ENCODE data around the gene KATNAL2.
"Not testable (repeated sequence)": the region's sequence is repeated elsewhere in the genome, so short reads cannot be mapped to it uniquely, and the experiment has no call there.

Gene KATNAL2

GRCh38 chr18:47022821-47023220 is 105.4 kb downstream of the KATNAL2 start:
- not testable (repeated sequence) for H3K4me3 ChIP-seq (ENCODE audit: low read depth, low read length); H3K9me3 ChIP-seq (ENCODE audit: control insufficient read depth, insufficient read depth, low read length); H3K9ac ChIP-seq (ENCODE audit: low read depth, low read length); H3K27me3 ChIP-seq (ENCODE audit: control insufficient read depth, insufficient read depth, low read length); H3K36me3 ChIP-seq (ENCODE audit: control insufficient read depth, insufficient read depth, low read length); H3K4me1 ChIP-seq (ENCODE audit: control insufficient read depth, insufficient read depth, low read length)

DNA sequence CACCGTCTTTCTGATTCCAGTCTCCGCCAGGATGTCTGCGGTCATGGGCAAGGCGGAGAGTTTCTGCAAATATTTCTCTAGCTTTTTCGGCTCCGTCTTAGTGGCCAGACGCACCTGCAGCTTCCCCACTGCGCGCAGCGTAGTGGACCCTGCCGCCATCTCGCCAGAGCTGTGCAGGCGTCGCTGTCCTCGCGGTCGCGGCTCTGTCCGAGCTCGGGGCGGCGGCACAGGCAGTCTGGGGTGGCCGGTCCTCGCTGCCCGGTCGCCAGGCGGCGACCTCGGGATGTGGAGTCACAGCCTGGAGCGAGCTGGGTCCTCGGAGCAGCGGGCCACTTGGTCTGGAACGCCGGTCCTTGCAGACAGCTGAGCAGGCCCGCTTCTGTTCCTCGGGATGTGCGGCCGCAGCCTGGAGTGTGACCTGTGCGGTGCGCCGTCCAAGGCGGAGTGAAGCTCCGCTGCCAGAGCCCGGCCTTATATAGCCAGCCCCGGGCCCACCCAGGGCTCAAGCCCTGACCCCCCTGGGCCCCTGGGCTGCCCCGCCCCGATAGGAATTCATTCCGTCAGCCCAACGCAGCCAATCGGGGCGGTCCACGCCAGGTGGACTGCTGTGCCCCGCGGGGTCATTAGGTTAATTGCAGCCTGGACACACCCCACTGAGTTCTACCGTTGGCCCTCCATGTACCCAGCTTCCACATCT is 106.5 kb downstream of the KATNAL2 start:
- H3K27me3 ChIP-seq (ENCODE audit: control insufficient read depth, insufficient read depth, low read length); H3K4me3 ChIP-seq (ENCODE audit: low read depth, low read length); H3K36me3 ChIP-seq (ENCODE audit: control insufficient read depth, insufficient read depth, low read length): not testable (repeated sequence)

DNA sequence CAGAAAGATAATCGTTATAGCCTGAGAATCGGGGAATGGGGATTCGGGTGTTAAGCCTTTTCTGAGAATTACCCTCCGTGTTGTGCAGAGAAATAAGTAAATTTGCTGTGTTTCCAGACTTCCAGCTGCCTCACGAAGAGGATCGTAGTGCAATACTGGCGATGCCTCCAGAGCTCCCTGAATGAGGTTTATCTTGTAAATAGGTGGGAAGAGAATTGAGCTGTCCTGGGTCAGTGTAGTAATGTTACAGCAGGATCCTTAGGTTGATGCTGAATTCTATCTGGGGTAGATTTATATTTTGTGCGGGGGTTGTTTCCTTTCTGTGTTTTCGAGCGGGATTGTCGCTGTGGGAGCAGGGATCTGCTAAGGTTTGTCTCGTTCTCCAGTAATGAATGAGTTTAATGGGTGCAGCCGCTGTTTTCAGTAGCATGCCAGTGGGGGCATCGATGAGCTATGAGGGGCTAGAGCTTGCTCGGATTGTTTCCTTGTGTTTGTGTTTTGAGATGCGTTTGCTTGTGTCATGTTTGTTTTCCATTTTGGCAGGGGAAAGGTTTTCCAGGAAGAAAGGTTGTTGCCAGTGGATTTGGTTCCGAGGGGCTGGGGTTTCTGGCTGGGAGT is 108.3 kb downstream of the KATNAL2 start:
- H3K4me1 ChIP-seq (ENCODE audit: control insufficient read depth, insufficient read depth, low read length); H3K9ac ChIP-seq (ENCODE audit: low read depth, low read length); H3K27me3 ChIP-seq (ENCODE audit: control insufficient read depth, insufficient read depth, low read length); H3K4me3 ChIP-seq (ENCODE audit: low read depth, low read length); H3K9me3 ChIP-seq (ENCODE audit: control insufficient read depth, insufficient read depth, low read length); H3K36me3 ChIP-seq (ENCODE audit: control insufficient read depth, insufficient read depth, low read length): not testable (repeated sequence)

More for the DNA sequence above, 106.5 kb downstream of the KATNAL2 start:
- not testable (repeated sequence) for H3K4me1 ChIP-seq (ENCODE audit: control insufficient read depth, insufficient read depth, low read length); H3K9me3 ChIP-seq (ENCODE audit: control insufficient read depth, insufficient read depth, low read length); H3K9ac ChIP-seq (ENCODE audit: low read depth, low read length)

GRCh38 chr18:47028738-47029137 is 111.3 kb downstream of the KATNAL2 start:
- not testable (repeated sequence) for H3K4me3 ChIP-seq (ENCODE audit: low read depth, low read length); H3K36me3 ChIP-seq (ENCODE audit: control insufficient read depth, insufficient read depth, low read length); H3K4me1 ChIP-seq (ENCODE audit: control insufficient read depth, insufficient read depth, low read length); H3K9me3 ChIP-seq (ENCODE audit: control insufficient read depth, insufficient read depth, low read length); H3K27me3 ChIP-seq (ENCODE audit: control insufficient read depth, insufficient read depth, low read length); H3K9ac ChIP-seq (ENCODE audit: low read depth, low read length)

GRCh38 chr18:47029684-47030353 is 112.4 kb downstream of the KATNAL2 start:
- not testable (repeated sequence) for H3K36me3 ChIP-seq (ENCODE audit: control insufficient read depth, insufficient read depth, low read length); H3K4me3 ChIP-seq (ENCODE audit: low read depth, low read length); H3K9ac ChIP-seq (ENCODE audit: low read depth, low read length); H3K27me3 ChIP-seq (ENCODE audit: control insufficient read depth, insufficient read depth, low read length); H3K4me1 ChIP-seq (ENCODE audit: control insufficient read depth, insufficient read depth, low read length); H3K9me3 ChIP-seq (ENCODE audit: control insufficient read depth, insufficient read depth, low read length)

DNA sequence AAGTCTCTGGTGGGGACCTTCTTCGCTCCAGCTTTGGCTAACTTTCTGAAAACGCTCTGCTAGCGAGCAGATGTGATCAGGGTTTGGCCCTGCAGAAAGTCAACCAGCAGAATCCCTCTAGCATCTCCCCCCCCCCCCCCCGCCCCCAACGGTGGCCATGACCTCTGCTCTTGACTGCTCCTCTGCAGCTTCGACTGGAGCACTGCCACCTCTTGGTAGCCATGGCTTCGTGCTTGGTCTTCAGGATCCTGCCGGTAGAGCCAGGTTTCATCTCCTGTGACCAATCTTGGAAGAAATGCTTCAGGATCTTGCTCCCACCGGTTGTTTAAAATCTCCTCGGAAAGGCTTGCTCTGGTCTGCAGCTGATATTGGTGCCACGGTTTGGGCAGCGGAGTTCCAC is 113.5 kb downstream of the KATNAL2 start:
- not testable (repeated sequence) for H3K27me3 ChIP-seq (ENCODE audit: control insufficient read depth, insufficient read depth, low read length); H3K9ac ChIP-seq (ENCODE audit: low read depth, low read length); H3K4me3 ChIP-seq (ENCODE audit: low read depth, low read length)

GRCh38 chr18:47032945-47033344 is 115.5 kb downstream of the KATNAL2 start:
- H3K27me3 ChIP-seq (ENCODE audit: control insufficient read depth, insufficient read depth, low read length): no peaks in the 10 kb centered on the region
- no peaks in the 10 kb centered on the region for H3K4me1 ChIP-seq (ENCODE audit: control insufficient read depth, insufficient read depth, low read length)
- no peaks in the 10 kb centered on the region for H3K9me3 ChIP-seq (ENCODE audit: control insufficient read depth, insufficient read depth, low read length)
- no peak overlapping the region for H3K9ac ChIP-seq (ENCODE audit: low read depth, low read length)
- no peaks in the 10 kb centered on the region for H3K36me3 ChIP-seq (ENCODE audit: control insufficient read depth, insufficient read depth, low read length)
- H3K4me3 ChIP-seq (ENCODE audit: low read depth, low read length): no peak overlapping the region

More for the DNA sequence above, 113.5 kb downstream of the KATNAL2 start:
- H3K9me3 ChIP-seq (ENCODE audit: control insufficient read depth, insufficient read depth, low read length); H3K4me1 ChIP-seq (ENCODE audit: control insufficient read depth, insufficient read depth, low read length); H3K36me3 ChIP-seq (ENCODE audit: control insufficient read depth, insufficient read depth, low read length): not testable (repeated sequence)

- H3K4me1 ChIP-seq (ENCODE audit: control insufficient read depth, insufficient read depth, low read length); H3K4me3 ChIP-seq (ENCODE audit: low read depth, low read length); H3K27me3 ChIP-seq (ENCODE audit: control insufficient read depth, insufficient read depth, low read length); H3K9me3 ChIP-seq (ENCODE audit: control insufficient read depth, insufficient read depth, low read length); H3K36me3 ChIP-seq (ENCODE audit: control insufficient read depth, insufficient read depth, low read length); H3K9ac ChIP-seq (ENCODE audit: low read depth, low read length): not testable (repeated sequence)
Observed at GRCh38 chr18:47034591-47034990, 117.2 kb downstream of the KATNAL2 start.

- Histone ChIP-seq H3K27me3 (ENCODE audit: control insufficient read depth, insufficient read depth, low read length) (no peaks in the 10 kb centered on the region), H3K9ac (ENCODE audit: low read depth, low read length) (no peak within 1 kb of the TSS), H3K4me1 (ENCODE audit: control insufficient read depth, insufficient read depth, low read length) (no peaks in the 10 kb centered on the region), H3K9me3 (ENCODE audit: control insufficient read depth, insufficient read depth, low read length) (no peaks in the 10 kb centered on the region), H3K4me3 (ENCODE audit: low read depth, low read length) (no peak within 1 kb of the TSS), H3K36me3 (ENCODE audit: control insufficient read depth, insufficient read depth, low read length) (no peaks in the 10 kb centered on the region)
Observed at GRCh38 chr18:47035156-47035671, 117.8 kb downstream of the KATNAL2 start, which contains the start of gene ELOA2. Gene ELOA2 (minus strand): TSS chr18:47035621. CDS start chr18:47035264, 357 bp downstream.

- H3K9ac ChIP-seq (ENCODE audit: low read depth, low read length): no peak overlapping the region
Observed at GRCh38 chr18:47036298-47036874, 119.0 kb downstream of the KATNAL2 start.

GRCh38 chr18:47036927-47037578 is 119.7 kb downstream of the KATNAL2 start:
- Histone ChIP-seq H3K9ac (ENCODE audit: low read depth, low read length) (no peak overlapping the region), H3K9me3 (ENCODE audit: control insufficient read depth, insufficient read depth, low read length) (no peaks in the 10 kb centered on the region), H3K4me3 (ENCODE audit: low read depth, low read length) (no peak overlapping the region), H3K27me3 (ENCODE audit: control insufficient read depth, insufficient read depth, low read length) (no peaks in the 10 kb centered on the region), H3K4me1 (ENCODE audit: control insufficient read depth, insufficient read depth, low read length) (no peaks in the 10 kb centered on the region), H3K36me3 (ENCODE audit: control insufficient read depth, insufficient read depth, low read length) (no peaks in the 10 kb centered on the region)

More at GRCh38 chr18:47036298-47036874, 119.0 kb downstream of the KATNAL2 start:
- Histone ChIP-seq H3K4me3 (ENCODE audit: low read depth, low read length) (no peak overlapping the region), H3K27me3 (ENCODE audit: control insufficient read depth, insufficient read depth, low read length) (no peaks in the 10 kb centered on the region), H3K9me3 (ENCODE audit: control insufficient read depth, insufficient read depth, low read length) (no peaks in the 10 kb centered on the region), H3K36me3 (ENCODE audit: control insufficient read depth, insufficient read depth, low read length) (no peaks in the 10 kb centered on the region), H3K4me1 (ENCODE audit: control insufficient read depth, insufficient read depth, low read length) (no peaks in the 10 kb centered on the region)
